ENCODE data around the gene ZNF775. TPM values are rescaled to one million over a fixed set of nuclear protein-coding genes. Genes with fewer than 3 reads are reported as not detected.

Gene ZNF775
- total RNA-seq, 4 donors from 2014 or later = 1.2 to 2.3 (median 1.8) TPM

DNA sequence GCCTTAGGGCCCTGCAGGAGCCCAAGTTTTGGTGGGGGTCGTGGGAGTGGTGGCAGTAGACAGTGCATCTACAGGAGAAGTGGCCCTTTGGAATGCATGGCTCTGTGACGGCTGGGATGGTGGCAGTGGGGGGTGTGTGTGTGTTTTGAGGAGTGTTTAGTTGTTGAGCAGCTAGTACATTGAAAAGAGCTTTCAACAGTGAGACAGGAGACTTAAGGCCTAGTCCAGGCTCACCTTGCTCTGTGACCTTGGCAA is 27.1 kb downstream of the ZNF775 start:
- WGBS, 2 donors = 0 to 37% methylated on average over 1 to 2 of the region's 2 CpGs
- DNase-seq = no peak

DNA sequence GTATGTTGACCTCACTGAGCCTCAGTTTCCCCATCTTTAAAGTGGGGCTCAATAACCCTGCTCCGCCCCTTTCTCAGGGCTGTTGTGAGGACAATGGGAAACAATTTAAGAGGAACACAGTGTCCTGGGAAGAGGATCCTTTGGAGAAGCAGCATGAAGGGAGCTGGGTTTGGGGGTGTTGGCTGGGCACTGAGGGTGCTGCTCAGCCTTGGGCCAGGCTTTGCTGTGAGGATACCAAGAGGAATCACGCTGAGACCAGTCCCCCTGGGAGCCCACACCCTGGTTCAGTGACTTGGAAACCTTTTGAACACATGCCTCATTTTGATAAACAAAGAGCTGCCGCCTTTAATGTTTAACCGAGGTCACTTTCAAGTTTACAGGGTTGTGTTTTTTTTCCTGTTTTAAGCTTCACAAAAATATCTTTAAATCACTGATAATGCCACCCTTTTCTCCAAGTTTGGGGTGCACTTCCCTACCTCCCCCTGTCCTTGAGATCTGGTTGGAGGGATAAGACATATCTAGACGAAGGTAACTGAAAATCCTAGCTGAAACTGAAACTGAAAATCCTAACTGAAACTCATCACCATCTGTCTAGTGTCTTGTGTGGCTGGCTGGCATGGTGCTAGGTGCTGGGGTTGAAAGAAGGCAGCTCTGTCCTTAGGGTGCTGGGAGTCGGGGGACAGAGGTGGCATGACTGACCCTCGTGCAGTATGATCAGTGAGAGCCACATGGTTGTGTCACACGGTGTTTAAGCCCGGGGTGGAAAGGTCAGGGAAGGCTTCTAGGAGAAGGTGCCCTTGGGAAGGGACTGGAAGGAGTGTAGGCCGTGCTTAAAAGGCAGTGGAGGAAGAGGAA is 27.7 kb downstream of the ZNF775 start:
- WGBS, 2 donors = 37 to 48% methylated on average over 10 of the region's 10 CpGs
- intact Hi-C loops (cut with DNase I) = no loop called here
- no peak for TF ChIP-seq POLR2A (IDR thresholded peaks at IDR 0.05)
- TF ChIP-seq, protein P1, sequence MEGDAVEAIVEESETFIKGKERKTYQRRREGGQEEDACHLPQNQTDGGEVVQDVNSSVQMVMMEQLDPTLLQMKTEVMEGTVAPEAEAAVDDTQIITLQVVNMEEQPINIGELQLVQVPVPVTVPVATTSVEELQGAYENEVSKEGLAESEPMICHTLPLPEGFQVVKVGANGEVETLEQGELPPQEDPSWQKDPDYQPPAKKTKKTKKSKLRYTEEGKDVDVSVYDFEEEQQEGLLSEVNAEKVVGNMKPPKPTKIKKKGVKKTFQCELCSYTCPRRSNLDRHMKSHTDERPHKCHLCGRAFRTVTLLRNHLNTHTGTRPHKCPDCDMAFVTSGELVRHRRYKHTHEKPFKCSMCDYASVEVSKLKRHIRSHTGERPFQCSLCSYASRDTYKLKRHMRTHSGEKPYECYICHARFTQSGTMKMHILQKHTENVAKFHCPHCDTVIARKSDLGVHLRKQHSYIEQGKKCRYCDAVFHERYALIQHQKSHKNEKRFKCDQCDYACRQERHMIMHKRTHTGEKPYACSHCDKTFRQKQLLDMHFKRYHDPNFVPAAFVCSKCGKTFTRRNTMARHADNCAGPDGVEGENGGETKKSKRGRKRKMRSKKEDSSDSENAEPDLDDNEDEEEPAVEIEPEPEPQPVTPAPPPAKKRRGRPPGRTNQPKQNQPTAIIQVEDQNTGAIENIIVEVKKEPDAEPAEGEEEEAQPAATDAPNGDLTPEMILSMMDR (IDR thresholded peaks at IDR 0.05) = no peak

More for the DNA sequence above, 27.1 kb downstream of the ZNF775 start:
- Histone ChIP-seq H3K4me3 (peak overlapping the region in 3 of 4 donors; percentile 72 to 78 (median 76)), H3K27ac (peak overlapping the region; percentile 84 to 94 (median 90)), H3K9me3 (no peaks in the 10 kb centered on the region), H3K27me3 (no peaks in the 10 kb centered on the region), H3K4me1 (peaks cover 23 to 44% (median 24%) of the 10 kb centered on the region in 3 donors), H3K36me3 (peaks cover 0 to 14% (median 0%) of the 10 kb centered on the region in 3 donors)
- intact Hi-C loops (cut with DNase I) = no loop called here
- TF ChIP-seq, protein P1 (IDR thresholded peaks at IDR 0.05) = no peak
- no peak for TF ChIP-seq POLR2A (IDR thresholded peaks at IDR 0.05)

DNA sequence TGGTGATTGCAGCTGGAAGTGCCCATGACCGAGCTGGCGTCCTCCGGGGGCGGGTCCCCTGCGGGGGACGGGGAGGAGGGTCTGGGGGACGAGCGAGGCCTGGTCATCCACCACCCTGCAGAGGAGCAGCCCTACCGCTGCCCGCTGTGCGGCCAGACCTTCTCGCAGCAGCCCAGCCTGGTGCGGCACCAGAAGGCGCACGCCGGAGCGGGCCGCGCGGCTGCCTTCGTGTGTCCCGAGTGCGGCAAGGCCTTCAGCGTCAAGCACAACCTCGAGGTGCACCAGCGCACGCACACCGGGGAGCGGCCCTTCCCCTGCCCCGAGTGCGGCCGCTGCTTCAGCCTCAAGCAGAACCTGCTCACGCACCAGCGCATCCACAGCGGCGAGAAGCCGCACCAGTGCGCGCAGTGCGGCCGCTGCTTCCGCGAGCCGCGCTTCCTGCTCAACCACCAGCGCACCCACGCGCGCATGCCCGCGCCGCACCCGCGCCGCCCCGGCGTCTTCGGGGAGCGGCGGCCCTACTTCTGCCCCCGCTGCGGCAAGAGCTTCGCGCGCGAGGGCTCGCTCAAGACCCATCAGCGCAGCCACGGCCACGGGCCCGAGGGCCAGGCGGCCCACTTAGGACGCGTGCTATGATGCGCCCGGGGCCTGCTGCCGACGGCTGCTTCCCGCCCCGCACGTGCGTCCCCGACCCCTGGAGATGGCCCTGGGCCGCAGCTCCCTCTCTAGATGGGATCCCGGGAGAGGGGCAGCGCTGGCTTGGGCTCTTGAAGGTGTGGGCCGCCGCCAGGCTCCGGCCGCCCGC is 28.7 kb downstream of the ZNF775 start:
- intact Hi-C loops (cut with DNase I) = no loop called here
- no peak for DNase-seq
- peak overlapping the region in 1 of 4 donors; percentile 72 for H3K4me3 ChIP-seq
- no peaks in the 10 kb centered on the region for H3K9me3 ChIP-seq
- WGBS, 2 donors = 86 to 97% methylated on average over 12 to 32 of the region's 91 CpGs
- H3K4me1 ChIP-seq = peaks cover 24 to 49% (median 24%) of the 10 kb centered on the region in 3 donors
- H3K27me3 ChIP-seq = no peaks in the 10 kb centered on the region
- peaks cover 0 to 14% (median 0%) of the 10 kb centered on the region in 3 donors for H3K36me3 ChIP-seq
- H3K27ac ChIP-seq = peak overlapping the region in 3 of 4 donors; percentile 88 to 94 (median 92)
- TF ChIP-seq, protein P1 (IDR thresholded peaks at IDR 0.05) = no peak
- TF ChIP-seq POLR2A (IDR thresholded peaks at IDR 0.05) = no peak

More for the DNA sequence above, 27.7 kb downstream of the ZNF775 start:
- Histone ChIP-seq H3K4me1 (peaks cover 24 to 49% (median 24%) of the 10 kb centered on the region in 3 donors), H3K27me3 (no peaks in the 10 kb centered on the region), H3K9me3 (no peaks in the 10 kb centered on the region), H3K4me3 (peak overlapping the region in 3 of 4 donors; percentile 72 to 78 (median 76)), H3K36me3 (peaks cover 0 to 14% (median 0%) of the 10 kb centered on the region in 3 donors), H3K27ac (peak overlapping the region; percentile 84 to 94 (median 90))
- DNase-seq = no peak

- Histone ChIP-seq H3K4me1 (peaks cover 23 to 45% (median 24%) of the 10 kb centered on the region in 3 donors), H3K36me3 (peaks cover 0 to 14% (median 0%) of the 10 kb centered on the region in 3 donors), H3K27ac (no peak overlapping the region), H3K27me3 (no peaks in the 10 kb centered on the region), H3K9me3 (no peaks in the 10 kb centered on the region), H3K4me3 (no peak overlapping the region)
- WGBS, 2 donors = 77 to 90% methylated on average over 4 to 9 of the region's 22 CpGs
- TF ChIP-seq, protein P1 (IDR thresholded peaks at IDR 0.05) = no peak
- TF ChIP-seq POLR2A (IDR thresholded peaks at IDR 0.05) = no peak
- DNase-seq = no peak
- intact Hi-C loops (cut with DNase I) = no loop called here
Measured at GRCh38 chr7:150408393-150409299, 29.5 kb downstream of the ZNF775 start.

Data from esophagus squamous epithelium (tissue), 5 donors.